Measurements from ENCODE around the gene FANCC.
"Not testable (repeated sequence)": the region's sequence is repeated elsewhere in the genome, so short reads cannot be mapped to it uniquely, and the experiment has no call there.

FANCC gene

GRCh38 chr9:95332860-95333259 lies 15.4 kb upstream of the FANCC start:
- Histone ChIP-seq H3K9ac (ENCODE audit: low read length in 5 of 5) (peak overlapping the region in 3 of 5 donors; percentile 38 to 52 (median 52)), H3K4me1 (ENCODE audit: control insufficient read depth in 5 of 5, insufficient read depth in 5 of 5, low read length in 5 of 5) (peaks cover 0 to 12% (median 4%) of the 10 kb centered on the region in 5 donors), H3K9me3 (ENCODE audit: control insufficient read depth in 5 of 5, low read length in 5 of 5) (peaks cover 0 to 3% (median 0%) of the 10 kb centered on the region in 5 donors), H3K27ac (ENCODE audit: low read depth, low read length) (peak overlapping the region; percentile 90), H3K36me3 (ENCODE audit: control insufficient read depth in 5 of 5, insufficient read depth in 5 of 5, low read length in 5 of 5) (no peaks in the 10 kb centered on the region), H3K27me3 (ENCODE audit: control insufficient read depth in 5 of 5, insufficient read depth in 4 of 5, low read length in 5 of 5) (no peaks in the 10 kb centered on the region), H3K4me3 (ENCODE audit: low read depth in 1 of 5, low read length in 5 of 5) (no peak overlapping the region)

DNA sequence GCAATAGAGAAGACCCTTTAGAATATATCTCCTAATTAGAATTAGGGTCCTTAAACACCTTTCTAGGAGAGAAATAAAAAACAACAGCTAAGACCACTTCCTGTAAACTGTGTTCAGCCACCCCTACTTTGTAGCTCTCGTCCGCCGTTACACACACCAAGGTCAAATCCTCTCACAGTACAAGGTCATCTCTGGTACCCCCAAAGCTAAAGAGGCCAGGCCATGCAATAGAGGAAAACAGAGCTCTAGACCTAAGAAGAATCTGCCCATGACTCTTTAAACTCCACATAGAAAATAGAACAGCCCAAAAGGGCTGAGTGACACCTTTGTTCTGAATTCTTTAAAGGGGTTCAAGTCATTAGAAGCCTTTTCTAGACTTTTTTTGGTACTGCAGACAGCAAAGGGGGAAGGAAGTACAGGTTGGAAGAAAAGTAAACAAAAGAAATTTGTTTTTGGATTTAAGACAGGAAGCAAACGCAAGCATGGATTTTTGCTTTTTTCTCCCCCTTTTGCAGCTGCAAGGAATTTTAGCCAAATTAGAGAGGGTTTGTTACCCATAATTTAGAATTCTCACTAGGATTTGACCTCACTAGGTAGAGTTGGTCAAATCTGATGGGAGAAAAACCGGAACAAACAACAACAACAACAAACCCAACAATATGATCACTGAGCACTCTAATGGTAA lies 13.4 kb upstream of the FANCC start:
- Histone ChIP-seq H3K4me3 (ENCODE audit: low read depth in 1 of 5, low read length in 5 of 5) (no peak overlapping the region), H3K36me3 (ENCODE audit: control insufficient read depth in 5 of 5, insufficient read depth in 5 of 5, low read length in 5 of 5) (no peaks in the 10 kb centered on the region), H3K27me3 (ENCODE audit: control insufficient read depth in 5 of 5, insufficient read depth in 4 of 5, low read length in 5 of 5) (no peaks in the 10 kb centered on the region), H3K4me1 (ENCODE audit: control insufficient read depth in 5 of 5, insufficient read depth in 5 of 5, low read length in 5 of 5) (peaks cover 0 to 9% (median 4%) of the 10 kb centered on the region in 5 donors), H3K9me3 (ENCODE audit: control insufficient read depth in 5 of 5, low read length in 5 of 5) (peaks cover 0 to 4% (median 3%) of the 10 kb centered on the region in 5 donors), H3K9ac (ENCODE audit: low read length in 5 of 5) (no peak overlapping the region), H3K27ac (ENCODE audit: low read depth, low read length) (no peak overlapping the region)

GRCh38 chr9:95329061-95329460 lies 11.6 kb upstream of the FANCC start:
- H3K4me1 ChIP-seq (ENCODE audit: control insufficient read depth in 5 of 5, insufficient read depth in 5 of 5, low read length in 5 of 5); H3K36me3 ChIP-seq (ENCODE audit: control insufficient read depth in 5 of 5, insufficient read depth in 5 of 5, low read length in 5 of 5); H3K27me3 ChIP-seq (ENCODE audit: control insufficient read depth in 5 of 5, insufficient read depth in 4 of 5, low read length in 5 of 5); H3K9me3 ChIP-seq (ENCODE audit: control insufficient read depth in 5 of 5, low read length in 5 of 5); H3K4me3 ChIP-seq (ENCODE audit: low read depth in 1 of 5, low read length in 5 of 5); H3K9ac ChIP-seq (ENCODE audit: low read length in 5 of 5); H3K27ac ChIP-seq (ENCODE audit: low read depth, low read length): not testable (repeated sequence)

DNA sequence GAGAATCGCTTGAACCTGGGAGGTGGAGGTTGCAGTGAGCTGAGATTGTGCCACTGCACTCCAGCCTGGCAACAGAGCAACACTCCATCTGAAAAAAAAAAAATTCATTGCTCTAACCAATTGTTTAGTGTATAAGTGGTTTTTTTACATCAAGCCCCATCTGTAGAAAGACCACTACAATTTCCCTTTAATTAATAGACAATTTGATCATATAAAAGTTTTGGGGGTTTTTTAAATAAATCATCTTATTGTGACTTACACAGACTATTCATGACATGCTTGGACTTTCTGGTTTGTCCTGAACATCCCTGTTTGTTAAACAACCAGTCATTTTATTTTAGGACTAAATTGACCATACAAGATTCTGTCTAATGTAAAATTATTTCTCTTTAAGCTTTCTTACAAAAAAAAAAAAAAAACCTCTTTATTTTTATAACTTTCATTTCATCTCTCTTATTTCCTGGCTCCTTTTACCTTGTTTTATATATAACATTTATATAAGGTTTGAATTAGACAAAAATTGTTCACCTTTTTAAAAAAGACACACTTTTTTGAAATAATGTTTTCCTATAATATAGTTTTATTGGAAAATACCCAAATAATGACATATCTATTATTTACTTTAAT lies 9.8 kb upstream of the FANCC start:
- H3K27ac ChIP-seq (ENCODE audit: low read depth, low read length) = no peak overlapping the region
- H3K4me3 ChIP-seq (ENCODE audit: low read depth in 1 of 5, low read length in 5 of 5) = no peak overlapping the region
- no peaks in the 10 kb centered on the region for H3K36me3 ChIP-seq (ENCODE audit: control insufficient read depth in 5 of 5, insufficient read depth in 5 of 5, low read length in 5 of 5)
- H3K9me3 ChIP-seq (ENCODE audit: control insufficient read depth in 5 of 5, low read length in 5 of 5) = peaks cover 0 to 4% (median 3%) of the 10 kb centered on the region in 5 donors
- H3K4me1 ChIP-seq (ENCODE audit: control insufficient read depth in 5 of 5, insufficient read depth in 5 of 5, low read length in 5 of 5) = no peaks in the 10 kb centered on the region
- H3K27me3 ChIP-seq (ENCODE audit: control insufficient read depth in 5 of 5, insufficient read depth in 4 of 5, low read length in 5 of 5) = no peaks in the 10 kb centered on the region
- H3K9ac ChIP-seq (ENCODE audit: low read length in 5 of 5) = no peak overlapping the region

DNA sequence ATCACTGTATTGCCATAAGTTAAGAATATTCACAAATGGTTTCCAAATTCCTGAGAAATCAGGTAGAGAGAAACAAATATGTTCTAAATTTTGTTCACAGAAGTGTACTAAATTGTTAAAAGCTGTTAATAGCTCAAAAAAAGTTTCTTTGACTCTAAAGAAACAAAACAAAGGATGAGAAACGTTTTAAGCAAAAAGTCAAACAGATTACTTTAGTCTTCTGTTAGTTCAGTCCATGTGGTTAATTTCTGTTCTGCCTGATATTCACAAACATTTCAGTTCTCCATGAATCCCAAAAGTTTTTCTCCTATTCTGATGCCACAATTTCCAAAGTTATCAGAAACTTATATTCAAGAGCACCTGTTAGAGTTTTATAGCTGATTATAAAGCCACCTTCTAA lies 7.7 kb upstream of the FANCC start:
- no peak overlapping the region for H3K9ac ChIP-seq (ENCODE audit: low read length in 5 of 5)
- no peaks in the 10 kb centered on the region for H3K27me3 ChIP-seq (ENCODE audit: control insufficient read depth in 5 of 5, insufficient read depth in 4 of 5, low read length in 5 of 5)
- no peak overlapping the region for H3K27ac ChIP-seq (ENCODE audit: low read depth, low read length)
- no peaks in the 10 kb centered on the region for H3K36me3 ChIP-seq (ENCODE audit: control insufficient read depth in 5 of 5, insufficient read depth in 5 of 5, low read length in 5 of 5)
- H3K4me1 ChIP-seq (ENCODE audit: control insufficient read depth in 5 of 5, insufficient read depth in 5 of 5, low read length in 5 of 5) = peaks cover 0 to 17% (median 8%) of the 10 kb centered on the region in 5 donors
- H3K4me3 ChIP-seq (ENCODE audit: low read depth in 1 of 5, low read length in 5 of 5) = no peak overlapping the region
- H3K9me3 ChIP-seq (ENCODE audit: control insufficient read depth in 5 of 5, low read length in 5 of 5) = peaks cover 0 to 4% (median 3%) of the 10 kb centered on the region in 5 donors

DNA sequence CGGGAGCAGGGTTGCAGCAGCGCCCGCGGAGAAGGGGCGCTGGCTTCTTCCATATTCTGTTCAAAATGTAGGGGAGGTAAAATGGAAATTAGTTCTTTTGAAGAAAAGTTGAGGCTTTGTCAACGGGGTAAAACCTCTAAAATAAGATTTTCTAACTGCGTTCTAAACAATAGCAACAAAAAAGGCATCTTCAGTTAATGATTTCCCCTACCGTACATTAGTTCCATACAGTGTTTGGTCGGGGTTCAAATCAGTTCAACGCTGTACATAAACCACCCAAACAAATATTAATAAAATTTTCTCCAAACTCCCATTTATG lies 343 bp upstream of the FANCC start:
- H3K4me3 ChIP-seq (ENCODE audit: low read depth in 1 of 5, low read length in 5 of 5) = peak overlapping the region; percentile 66 to 94 (median 90)
- H3K27ac ChIP-seq (ENCODE audit: low read depth, low read length) = peak overlapping the region; percentile 94
- H3K4me1 ChIP-seq (ENCODE audit: control insufficient read depth in 5 of 5, insufficient read depth in 5 of 5, low read length in 5 of 5) = peaks cover 3 to 29% (median 21%) of the 10 kb centered on the region in 5 donors
- no peaks in the 10 kb centered on the region for H3K27me3 ChIP-seq (ENCODE audit: control insufficient read depth in 5 of 5, insufficient read depth in 4 of 5, low read length in 5 of 5)
- H3K36me3 ChIP-seq (ENCODE audit: control insufficient read depth in 5 of 5, insufficient read depth in 5 of 5, low read length in 5 of 5) = no peaks in the 10 kb centered on the region
- peak overlapping the region in 4 of 5 donors; percentile 89 to 98 (median 95) for H3K9ac ChIP-seq (ENCODE audit: low read length in 5 of 5)
- H3K9me3 ChIP-seq (ENCODE audit: control insufficient read depth in 5 of 5, low read length in 5 of 5) = no peaks in the 10 kb centered on the region

GRCh38 chr9:95316794-95317118 lies 753 bp downstream of the FANCC start:
- Histone ChIP-seq H3K27ac (ENCODE audit: low read depth, low read length) (peak overlapping the region; percentile 94), H3K9me3 (ENCODE audit: control insufficient read depth in 5 of 5, low read length in 5 of 5) (no peaks in the 10 kb centered on the region), H3K4me1 (ENCODE audit: control insufficient read depth in 5 of 5, insufficient read depth in 5 of 5, low read length in 5 of 5) (peaks cover 3 to 30% (median 23%) of the 10 kb centered on the region in 5 donors), H3K36me3 (ENCODE audit: control insufficient read depth in 5 of 5, insufficient read depth in 5 of 5, low read length in 5 of 5) (no peaks in the 10 kb centered on the region), H3K4me3 (ENCODE audit: low read depth in 1 of 5, low read length in 5 of 5) (peak overlapping the region; percentile 67 to 94 (median 90)), H3K27me3 (ENCODE audit: control insufficient read depth in 5 of 5, insufficient read depth in 4 of 5, low read length in 5 of 5) (no peaks in the 10 kb centered on the region), H3K9ac (ENCODE audit: low read length in 5 of 5) (peak overlapping the region; percentile 56 to 96 (median 78))

DNA sequence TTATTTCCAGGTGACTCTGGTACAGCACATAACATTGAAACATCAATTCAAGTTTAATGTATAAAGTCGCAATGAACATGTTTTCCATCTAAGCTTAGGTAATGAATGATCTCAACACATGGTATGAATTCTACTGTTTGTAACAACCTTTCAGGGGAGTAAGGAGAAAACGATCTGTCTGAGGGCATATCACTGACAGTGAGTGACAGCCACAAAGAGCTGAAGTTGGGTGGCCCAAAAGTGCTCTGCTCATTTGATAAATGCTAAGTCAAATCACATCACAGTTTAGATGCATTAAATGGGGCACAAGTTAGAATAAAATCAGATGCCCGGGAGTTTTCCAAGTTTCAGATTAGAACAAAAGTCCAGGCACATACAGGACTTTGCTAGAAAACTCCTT lies 1.2 kb downstream of the FANCC start:
- no peaks in the 10 kb centered on the region for H3K27me3 ChIP-seq (ENCODE audit: control insufficient read depth in 5 of 5, insufficient read depth in 4 of 5, low read length in 5 of 5)
- H3K9me3 ChIP-seq (ENCODE audit: control insufficient read depth in 5 of 5, low read length in 5 of 5) = no peaks in the 10 kb centered on the region
- H3K4me3 ChIP-seq (ENCODE audit: low read depth in 1 of 5, low read length in 5 of 5) = peak overlapping the region; percentile 67 to 94 (median 90)
- peaks cover 3 to 26% (median 20%) of the 10 kb centered on the region in 5 donors for H3K4me1 ChIP-seq (ENCODE audit: control insufficient read depth in 5 of 5, insufficient read depth in 5 of 5, low read length in 5 of 5)
- H3K36me3 ChIP-seq (ENCODE audit: control insufficient read depth in 5 of 5, insufficient read depth in 5 of 5, low read length in 5 of 5) = no peaks in the 10 kb centered on the region
- H3K9ac ChIP-seq (ENCODE audit: low read length in 5 of 5) = peak overlapping the region; percentile 56 to 96 (median 78)
- peak overlapping the region; percentile 94 for H3K27ac ChIP-seq (ENCODE audit: low read depth, low read length)

GRCh38 chr9:95315108-95315746 lies 2.3 kb downstream of the FANCC start:
- Histone ChIP-seq H3K4me1 (ENCODE audit: control insufficient read depth in 5 of 5, insufficient read depth in 5 of 5, low read length in 5 of 5) (peaks cover 3 to 19% (median 15%) of the 10 kb centered on the region in 5 donors), H3K27ac (ENCODE audit: low read depth, low read length) (no peak overlapping the region), H3K9me3 (ENCODE audit: control insufficient read depth in 5 of 5, low read length in 5 of 5) (no peaks in the 10 kb centered on the region), H3K9ac (ENCODE audit: low read length in 5 of 5) (no peak overlapping the region), H3K4me3 (ENCODE audit: low read depth in 1 of 5, low read length in 5 of 5) (no peak overlapping the region), H3K36me3 (ENCODE audit: control insufficient read depth in 5 of 5, insufficient read depth in 5 of 5, low read length in 5 of 5) (no peaks in the 10 kb centered on the region), H3K27me3 (ENCODE audit: control insufficient read depth in 5 of 5, insufficient read depth in 4 of 5, low read length in 5 of 5) (no peaks in the 10 kb centered on the region)

- Histone ChIP-seq H3K27ac (ENCODE audit: low read depth, low read length) (no peak overlapping the region), H3K9me3 (ENCODE audit: control insufficient read depth in 5 of 5, low read length in 5 of 5) (no peaks in the 10 kb centered on the region), H3K27me3 (ENCODE audit: control insufficient read depth in 5 of 5, insufficient read depth in 4 of 5, low read length in 5 of 5) (no peaks in the 10 kb centered on the region), H3K4me1 (ENCODE audit: control insufficient read depth in 5 of 5, insufficient read depth in 5 of 5, low read length in 5 of 5) (peaks cover 3 to 18% (median 15%) of the 10 kb centered on the region in 5 donors), H3K4me3 (ENCODE audit: low read depth in 1 of 5, low read length in 5 of 5) (peak overlapping the region; percentile 49 to 66 (median 61)), H3K9ac (ENCODE audit: low read length in 5 of 5) (peak overlapping the region in 2 of 5 donors; percentile 20 to 23), H3K36me3 (ENCODE audit: control insufficient read depth in 5 of 5, insufficient read depth in 5 of 5, low read length in 5 of 5) (no peaks in the 10 kb centered on the region)
Observed at GRCh38 chr9:95313010-95313498, 4.5 kb downstream of the FANCC start.
